ENCODE data around the gene XPA.
"Not testable (repeated sequence)": the region's sequence is repeated elsewhere in the genome, so short reads cannot be mapped to it uniquely, and the experiment has no call there.

XPA gene

GRCh38 chr9:97711223-97711626 lies 14.1 kb upstream of the XPA start:
- H3K27me3 Mint-ChIP-seq: peaks cover 7% of the 10 kb centered on the region
- no peaks in the 10 kb centered on the region for H3K9me3 Mint-ChIP-seq
- no peaks in the 10 kb centered on the region for H3K36me3 Mint-ChIP-seq (ENCODE audit: low read depth)
- no peak overlapping the region for H3K27ac Mint-ChIP-seq
- no peak for DNase-seq
- peaks cover 21% of the 10 kb centered on the region for H3K4me1 Mint-ChIP-seq (ENCODE audit: low read depth)
- H3K4me3 Mint-ChIP-seq: no peak overlapping the region

DNA sequence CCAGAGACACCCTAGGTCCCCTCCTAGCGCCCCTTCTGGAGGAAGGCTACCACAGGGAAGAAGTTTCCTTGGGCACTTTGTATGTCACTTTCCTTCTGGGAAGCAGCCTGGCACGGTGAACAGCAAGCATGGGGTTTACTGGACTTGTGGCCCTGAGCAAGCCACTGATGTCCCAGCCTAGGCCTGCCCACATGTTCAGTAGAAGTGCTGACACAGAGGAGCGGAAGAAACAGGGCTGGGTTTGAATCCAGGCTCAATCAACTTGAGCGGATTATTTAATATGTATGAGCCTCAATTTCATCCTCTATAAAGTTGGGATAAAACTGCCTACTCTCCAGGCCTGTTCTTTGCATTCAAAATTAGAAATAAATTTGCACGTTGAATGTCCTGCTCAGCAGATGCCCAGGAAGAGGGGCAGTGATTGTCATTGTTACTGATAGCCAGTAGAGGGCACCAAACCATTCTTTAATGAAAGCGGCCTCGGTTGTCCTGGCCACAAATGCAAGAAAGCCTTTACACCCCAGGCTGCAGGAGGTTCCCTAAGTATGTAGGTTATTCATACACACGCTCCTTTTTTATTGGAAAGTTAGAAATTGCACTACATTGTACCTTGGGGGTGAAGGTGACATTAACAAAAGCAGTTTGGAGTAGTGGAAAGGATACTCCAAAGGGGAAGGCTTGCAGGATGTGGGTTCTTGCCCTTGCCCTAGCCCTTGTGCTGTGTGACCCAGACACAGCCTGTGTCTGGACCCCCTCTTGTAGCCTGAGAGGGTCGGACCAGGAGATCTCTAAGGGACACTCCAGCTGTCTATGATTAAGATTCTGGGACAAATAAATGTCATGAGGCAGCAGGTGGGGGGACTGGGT lies 13.4 kb upstream of the XPA start:
- no peaks in the 10 kb centered on the region for H3K9me3 Mint-ChIP-seq
- no peak overlapping the region for H3K4me3 Mint-ChIP-seq
- H3K4me1 Mint-ChIP-seq (ENCODE audit: low read depth): peaks cover 25% of the 10 kb centered on the region
- H3K36me3 Mint-ChIP-seq (ENCODE audit: low read depth): no peaks in the 10 kb centered on the region
- peak; percentile 37 for DNase-seq
- H3K27ac Mint-ChIP-seq: no peak overlapping the region
- peaks cover 7% of the 10 kb centered on the region for H3K27me3 Mint-ChIP-seq

DNA sequence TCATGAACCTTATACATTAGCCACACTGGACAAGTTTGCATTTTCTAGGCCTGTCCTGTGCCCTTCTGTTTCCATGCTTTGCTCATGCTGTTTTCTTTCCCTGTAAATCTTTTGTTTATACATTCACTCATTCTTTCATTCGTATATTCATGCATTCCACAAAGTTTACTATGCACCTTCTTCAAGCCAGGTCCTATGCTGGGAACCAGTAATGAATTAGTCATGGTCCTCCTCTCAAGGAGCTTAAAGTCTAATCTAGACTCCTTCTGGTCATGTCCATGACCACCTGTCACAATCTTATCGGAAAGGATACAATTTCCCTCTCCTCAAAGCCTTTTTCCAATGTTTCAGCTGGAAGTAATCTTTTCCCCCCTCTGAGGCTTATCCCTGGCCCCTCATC lies 9.1 kb upstream of the XPA start:
- no peak overlapping the region for H3K4me3 Mint-ChIP-seq
- no peaks in the 10 kb centered on the region for H3K9me3 Mint-ChIP-seq
- H3K27ac Mint-ChIP-seq: no peak overlapping the region
- peaks cover 42% of the 10 kb centered on the region for H3K4me1 Mint-ChIP-seq (ENCODE audit: low read depth)
- H3K36me3 Mint-ChIP-seq (ENCODE audit: low read depth): no peaks in the 10 kb centered on the region
- DNase-seq: no peak
- peaks cover 7% of the 10 kb centered on the region for H3K27me3 Mint-ChIP-seq

DNA sequence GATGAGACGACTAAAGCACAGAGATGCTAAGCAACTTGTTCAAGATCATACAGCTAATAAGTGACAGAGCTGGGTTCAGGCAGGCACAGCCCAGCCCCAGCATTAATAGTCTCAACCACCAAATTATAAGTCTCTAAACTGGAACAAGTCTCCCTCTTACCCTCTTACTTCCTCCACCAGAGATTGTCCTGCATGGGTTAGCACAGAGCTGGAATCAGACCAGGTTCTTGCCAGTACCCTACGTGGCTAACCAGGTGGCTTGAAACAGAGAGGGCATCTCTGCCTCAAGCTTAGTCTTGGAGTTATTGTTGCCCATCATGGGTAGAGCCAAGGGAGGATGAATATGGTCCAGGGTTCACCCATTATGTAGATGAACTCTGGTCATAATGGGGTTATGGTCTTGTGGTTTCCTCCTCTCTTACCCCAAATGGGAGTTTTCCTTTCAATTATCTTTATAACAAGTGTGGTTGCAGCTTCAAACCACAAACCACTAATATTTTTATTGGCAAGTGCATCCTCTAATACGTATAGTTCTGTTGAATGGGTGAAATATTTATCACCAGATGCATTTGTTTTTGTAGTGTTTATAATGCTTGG lies 8.3 kb upstream of the XPA start:
- Mint-ChIP-seq H3K27me3 (peaks cover 7% of the 10 kb centered on the region), H3K4me1 (ENCODE audit: low read depth) (peaks cover 41% of the 10 kb centered on the region), H3K27ac (no peak overlapping the region), H3K36me3 (ENCODE audit: low read depth) (no peaks in the 10 kb centered on the region), H3K9me3 (no peaks in the 10 kb centered on the region), H3K4me3 (no peak overlapping the region)
- no peak for DNase-seq

DNA sequence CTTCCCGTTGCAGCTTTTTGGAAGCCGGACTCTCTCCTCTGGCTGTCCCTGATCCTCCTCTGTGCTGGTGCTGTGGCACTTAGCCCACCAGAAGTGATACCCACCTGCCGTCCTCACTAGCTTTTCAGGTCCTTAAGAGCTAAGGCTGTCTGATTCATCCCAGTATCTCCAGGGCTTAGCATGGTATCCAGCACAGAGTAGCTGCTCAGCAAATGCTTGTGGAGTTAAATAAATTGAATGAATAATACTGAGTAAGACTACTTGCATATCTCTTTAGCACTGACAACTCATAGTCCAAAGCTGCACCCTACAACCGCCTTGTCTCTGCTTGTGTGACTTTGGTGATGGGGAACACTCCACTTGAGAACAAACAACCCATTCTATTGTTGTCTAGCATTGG lies 7.7 kb upstream of the XPA start:
- Mint-ChIP-seq H3K4me1 (ENCODE audit: low read depth) (peaks cover 41% of the 10 kb centered on the region), H3K27me3 (peaks cover 4% of the 10 kb centered on the region), H3K36me3 (ENCODE audit: low read depth) (no peaks in the 10 kb centered on the region), H3K4me3 (no peak overlapping the region), H3K9me3 (no peaks in the 10 kb centered on the region), H3K27ac (no peak overlapping the region)
- DNase-seq: no peak

DNA sequence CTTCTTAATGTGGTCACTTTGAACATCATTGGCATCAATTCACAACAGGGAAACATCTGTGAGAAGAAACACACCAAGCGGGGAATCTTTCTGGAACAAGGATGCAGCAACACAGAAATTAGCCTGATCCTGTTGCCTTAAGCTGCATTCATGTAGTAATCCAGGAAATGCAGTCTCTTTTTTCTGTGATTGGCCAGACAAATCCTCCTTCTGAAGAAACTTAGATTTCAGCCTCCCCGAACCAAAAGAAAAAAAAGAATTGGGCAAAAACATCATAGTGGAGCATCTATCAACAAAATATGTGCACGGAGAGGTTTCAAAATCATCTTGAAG lies 7.2 kb upstream of the XPA start:
- no peak for DNase-seq
- no peak overlapping the region for H3K4me3 Mint-ChIP-seq
- no peaks in the 10 kb centered on the region for H3K36me3 Mint-ChIP-seq (ENCODE audit: low read depth)
- peak overlapping the region; percentile 94 for H3K27ac Mint-ChIP-seq
- H3K27me3 Mint-ChIP-seq: peaks cover 3% of the 10 kb centered on the region
- no peaks in the 10 kb centered on the region for H3K9me3 Mint-ChIP-seq
- H3K4me1 Mint-ChIP-seq (ENCODE audit: low read depth): peaks cover 46% of the 10 kb centered on the region

GRCh38 chr9:97703437-97704344 lies 6.6 kb upstream of the XPA start:
- peaks cover 3% of the 10 kb centered on the region for H3K27me3 Mint-ChIP-seq
- peaks cover 48% of the 10 kb centered on the region for H3K4me1 Mint-ChIP-seq (ENCODE audit: low read depth)
- H3K36me3 Mint-ChIP-seq (ENCODE audit: low read depth): no peaks in the 10 kb centered on the region
- H3K4me3 Mint-ChIP-seq: peak overlapping the region; percentile 47
- no peak for DNase-seq
- peak overlapping the region; percentile 94 for H3K27ac Mint-ChIP-seq
- no peaks in the 10 kb centered on the region for H3K9me3 Mint-ChIP-seq

DNA sequence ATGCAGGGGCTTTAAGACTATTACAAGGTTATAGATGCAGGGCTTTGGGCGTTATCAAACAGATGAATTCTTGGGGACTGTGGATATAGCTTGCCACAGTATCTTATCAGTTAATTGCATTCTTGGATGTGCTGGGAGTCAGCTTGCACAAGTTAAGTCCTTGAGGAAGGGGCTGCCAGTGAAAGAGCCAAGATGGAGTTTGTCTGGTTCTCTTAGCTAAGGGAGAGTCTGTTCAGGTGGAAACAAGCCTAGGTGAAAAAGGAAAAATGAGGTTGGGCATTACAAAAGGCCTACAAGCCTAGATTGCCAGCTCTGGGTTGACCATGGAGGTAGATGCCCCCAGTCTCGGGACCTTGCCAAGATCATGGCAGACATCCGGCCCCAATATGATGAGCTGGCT lies 2.7 kb upstream of the XPA start:
- H3K4me3 Mint-ChIP-seq, H3K27me3 Mint-ChIP-seq, H3K9me3 Mint-ChIP-seq, DNase-seq, H3K27ac Mint-ChIP-seq: not testable (repeated sequence)
- Mint-ChIP-seq H3K4me1 (ENCODE audit: low read depth) (peaks cover 68% of the 10 kb centered on the region), H3K36me3 (ENCODE audit: low read depth) (peaks cover 17% of the 10 kb centered on the region)

- H3K4me1 Mint-ChIP-seq (ENCODE audit: low read depth): peaks cover 68% of the 10 kb centered on the region
These were observed 2.1 kb upstream of the XPA start for GRCh38 chr9:97699281-97699680.

DNA sequence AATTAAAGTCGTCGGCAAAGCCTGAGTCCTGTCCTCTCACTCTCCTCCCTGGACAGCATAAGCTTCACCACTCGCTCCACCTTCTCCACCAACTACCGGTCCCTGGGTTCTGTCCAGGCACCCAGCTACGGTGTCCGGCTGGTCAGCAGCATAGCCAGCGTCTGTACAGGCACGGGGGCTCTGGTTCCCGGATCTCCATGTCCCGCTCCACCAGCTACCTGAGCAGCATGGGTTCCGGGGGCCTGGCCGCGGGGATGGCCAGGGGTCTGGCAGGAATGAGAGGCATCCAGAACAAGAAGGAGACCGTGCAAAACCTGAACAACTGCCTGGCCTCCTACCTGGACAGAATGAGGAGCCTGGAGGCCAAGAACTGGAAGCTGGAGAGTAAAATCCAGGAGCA lies 1.7 kb upstream of the XPA start:
- DNase-seq: no peak
- no peak overlapping the region for H3K27ac Mint-ChIP-seq
- peaks cover 68% of the 10 kb centered on the region for H3K4me1 Mint-ChIP-seq (ENCODE audit: low read depth)
- no peak overlapping the region for H3K4me3 Mint-ChIP-seq
- H3K36me3 Mint-ChIP-seq (ENCODE audit: low read depth): peaks cover 26% of the 10 kb centered on the region
- no peaks in the 10 kb centered on the region for H3K9me3 Mint-ChIP-seq
- H3K27me3 Mint-ChIP-seq: no peaks in the 10 kb centered on the region

More at GRCh38 chr9:97699281-97699680, 2.1 kb upstream of the XPA start:
- not testable (repeated sequence) for DNase-seq, H3K27ac Mint-ChIP-seq, H3K9me3 Mint-ChIP-seq, H3K4me3 Mint-ChIP-seq, H3K27me3 Mint-ChIP-seq
- H3K36me3 Mint-ChIP-seq (ENCODE audit: low read depth): peaks cover 21% of the 10 kb centered on the region

DNA sequence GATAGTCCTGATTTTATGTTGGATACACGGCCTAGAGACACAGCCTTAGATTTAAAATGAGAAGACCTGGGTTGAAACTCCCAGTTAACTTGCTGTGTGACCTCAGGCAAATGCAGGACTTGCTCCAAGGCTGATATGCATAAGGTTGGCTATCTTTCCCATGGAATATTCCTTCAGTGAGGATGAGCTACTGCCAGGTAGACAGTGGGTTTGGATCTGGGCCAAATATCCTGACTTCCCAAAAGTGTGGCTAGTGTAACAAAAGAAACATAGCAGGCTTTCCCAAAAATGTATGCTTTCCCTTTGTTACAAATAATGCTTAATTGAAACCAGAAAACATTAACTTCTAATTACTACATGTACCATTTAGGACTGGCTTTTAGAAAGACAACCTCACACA lies 697 bp upstream of the XPA start:
- H3K9me3 Mint-ChIP-seq: no peaks in the 10 kb centered on the region
- peaks cover 35% of the 10 kb centered on the region for H3K36me3 Mint-ChIP-seq (ENCODE audit: low read depth)
- peak overlapping the region; percentile 95 for H3K27ac Mint-ChIP-seq
- H3K27me3 Mint-ChIP-seq: no peaks in the 10 kb centered on the region
- no peak for DNase-seq
- H3K4me3 Mint-ChIP-seq: peak overlapping the region; percentile 92
- H3K4me1 Mint-ChIP-seq (ENCODE audit: low read depth): peaks cover 68% of the 10 kb centered on the region

DNA sequence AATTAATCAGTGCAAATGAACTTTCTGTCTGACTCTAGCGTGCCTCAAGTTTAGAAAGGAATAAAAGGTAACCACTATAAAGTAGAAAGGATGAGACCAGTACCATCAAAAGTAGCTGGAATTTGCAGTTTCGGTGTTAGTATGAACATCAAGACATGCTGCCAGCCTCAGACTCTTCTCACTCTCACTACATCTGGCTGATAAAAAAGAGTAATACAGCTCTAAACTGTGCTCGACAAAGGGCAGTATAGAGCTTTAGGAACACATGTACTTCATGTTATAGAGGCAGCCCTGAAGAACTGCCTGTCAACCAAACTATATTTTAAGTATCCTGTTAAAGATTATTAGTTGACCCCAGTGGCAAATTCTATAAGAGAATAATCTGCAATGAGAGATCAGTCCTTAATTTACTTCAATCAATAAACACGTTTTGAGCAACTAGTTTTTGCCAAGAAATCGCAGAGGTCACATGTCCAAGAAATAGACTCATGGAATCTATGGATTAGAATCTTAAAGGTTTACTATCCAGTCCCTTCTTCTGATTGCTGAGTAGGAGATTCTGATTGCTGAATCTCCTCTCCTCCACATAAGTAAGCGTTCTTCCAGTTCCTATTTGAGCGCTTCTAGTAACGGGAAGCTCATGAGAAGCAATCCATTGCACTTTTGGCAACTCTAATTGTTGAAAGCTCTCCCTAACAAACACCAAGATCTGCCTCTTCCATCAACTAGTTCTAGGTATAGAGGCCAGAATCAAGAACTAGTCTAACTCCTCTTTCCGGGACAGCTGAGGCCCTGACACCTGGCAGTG lies 941 bp downstream of the XPA start:
- H3K4me3 Mint-ChIP-seq: peak overlapping the region; percentile 92
- peak overlapping the region; percentile 95 for H3K27ac Mint-ChIP-seq
- H3K9me3 Mint-ChIP-seq: no peaks in the 10 kb centered on the region
- DNase-seq: no peak
- H3K36me3 Mint-ChIP-seq (ENCODE audit: low read depth): peaks cover 49% of the 10 kb centered on the region
- H3K27me3 Mint-ChIP-seq: no peaks in the 10 kb centered on the region
- H3K4me1 Mint-ChIP-seq (ENCODE audit: low read depth): peaks cover 59% of the 10 kb centered on the region

- Mint-ChIP-seq H3K27ac (peak overlapping the region; percentile 95), H3K4me3 (peak overlapping the region; percentile 92), H3K27me3 (no peaks in the 10 kb centered on the region), H3K4me1 (ENCODE audit: low read depth) (peaks cover 54% of the 10 kb centered on the region), H3K9me3 (no peaks in the 10 kb centered on the region), H3K36me3 (ENCODE audit: low read depth) (peaks cover 57% of the 10 kb centered on the region)
- no peak for DNase-seq
These were observed 1.8 kb downstream of the XPA start for GRCh38 chr9:97695390-97695789.

- Mint-ChIP-seq H3K27me3 (no peaks in the 10 kb centered on the region), H3K36me3 (ENCODE audit: low read depth) (peaks cover 63% of the 10 kb centered on the region), H3K4me1 (ENCODE audit: low read depth) (peaks cover 53% of the 10 kb centered on the region), H3K27ac (peak overlapping the region; percentile 14), H3K4me3 (peak overlapping the region; percentile 92), H3K9me3 (no peaks in the 10 kb centered on the region)
- DNase-seq: no peak
These were observed 2.4 kb downstream of the XPA start for GRCh38 chr9:97694769-97695168.

Data from activated T-cell treated with anti-CD3 and anti-CD28 coated beads, Interleukin-2, amount 50 U/mL, for 24 hours (primary cell).